ENCODE data around the gene GLOD5. TPM values are rescaled to one million over a fixed set of nuclear protein-coding genes. Genes with fewer than 3 reads are reported as not detected.

GLOD5 gene
- total RNA-seq, 1 donor from 2014 or later = not detected

- no peak overlapping the region for H3K4me3 Mint-ChIP-seq
- no peak for TF ChIP-seq CTCF (conservative IDR thresholded peaks at IDR 0.05)
- no peak overlapping the region for H3K27ac Mint-ChIP-seq (ENCODE audit: unreplicated experiment)
- H3K9me3 Mint-ChIP-seq = peaks cover 2% of the 10 kb centered on the region
- H3K4me1 Mint-ChIP-seq = no peaks in the 10 kb centered on the region
- no peaks in the 10 kb centered on the region for H3K27me3 Mint-ChIP-seq (ENCODE audit: low read depth)
- DNase-seq (ENCODE audit: low read depth, low spot score) = no peak
- H3K36me3 Mint-ChIP-seq (ENCODE audit: low read depth) = no peaks in the 10 kb centered on the region
Measured at GRCh38 chrX:48715876-48716502, 45.6 kb upstream of the GLOD5 start.

GRCh38 chrX:48719958-48720357, 41.6 kb upstream of the GLOD5 start:
- no peaks in the 10 kb centered on the region for H3K4me1 Mint-ChIP-seq
- peaks cover 2% of the 10 kb centered on the region for H3K9me3 Mint-ChIP-seq
- H3K36me3 Mint-ChIP-seq (ENCODE audit: low read depth) = no peaks in the 10 kb centered on the region
- TF ChIP-seq CTCF (conservative IDR thresholded peaks at IDR 0.05) = no peak
- no peak overlapping the region for H3K4me3 Mint-ChIP-seq
- no peak overlapping the region for H3K27ac Mint-ChIP-seq (ENCODE audit: unreplicated experiment)
- H3K27me3 Mint-ChIP-seq (ENCODE audit: low read depth) = no peaks in the 10 kb centered on the region
- no peak for DNase-seq (ENCODE audit: low read depth, low spot score)

GRCh38 chrX:48720577-48721250, 40.8 kb upstream of the GLOD5 start:
- no peaks in the 10 kb centered on the region for H3K27me3 Mint-ChIP-seq (ENCODE audit: low read depth)
- H3K4me3 Mint-ChIP-seq = no peak overlapping the region
- no peak overlapping the region for H3K27ac Mint-ChIP-seq (ENCODE audit: unreplicated experiment)
- no peaks in the 10 kb centered on the region for H3K4me1 Mint-ChIP-seq
- DNase-seq (ENCODE audit: low read depth, low spot score) = no peak
- TF ChIP-seq CTCF (conservative IDR thresholded peaks at IDR 0.05) = no peak
- H3K9me3 Mint-ChIP-seq = peaks cover 2% of the 10 kb centered on the region
- H3K36me3 Mint-ChIP-seq (ENCODE audit: low read depth) = no peaks in the 10 kb centered on the region

GRCh38 chrX:48721916-48722315, 39.6 kb upstream of the GLOD5 start:
- Mint-ChIP-seq H3K9me3 (peaks cover 1% of the 10 kb centered on the region), H3K36me3 (ENCODE audit: low read depth) (no peaks in the 10 kb centered on the region), H3K4me3 (no peak overlapping the region), H3K4me1 (no peaks in the 10 kb centered on the region), H3K27ac (ENCODE audit: unreplicated experiment) (no peak overlapping the region), H3K27me3 (ENCODE audit: low read depth) (no peaks in the 10 kb centered on the region)
- no peak for TF ChIP-seq CTCF (conservative IDR thresholded peaks at IDR 0.05)
- no peak for DNase-seq (ENCODE audit: low read depth, low spot score)

- Mint-ChIP-seq H3K4me3 (no peak overlapping the region), H3K36me3 (ENCODE audit: low read depth) (no peaks in the 10 kb centered on the region), H3K27ac (ENCODE audit: unreplicated experiment) (no peak overlapping the region), H3K4me1 (no peaks in the 10 kb centered on the region), H3K27me3 (ENCODE audit: low read depth) (no peaks in the 10 kb centered on the region), H3K9me3 (no peaks in the 10 kb centered on the region)
- no peak for DNase-seq (ENCODE audit: low read depth, low spot score)
- no peak for TF ChIP-seq CTCF (conservative IDR thresholded peaks at IDR 0.05)
Measured at GRCh38 chrX:48726596-48726995, 35.0 kb upstream of the GLOD5 start.

All from neural crest cell (in vitro differentiated cells).